ENCODE results near the gene KCNIP2. TPM values are rescaled to one million over a fixed set of nuclear protein-coding genes. Genes with fewer than 3 reads are reported as not detected.

Gene KCNIP2
- total and polyA plus RNA-seq, 2 of the 13 experiments (the other 11 are each of a cell fraction or from before 2014, with no cell fraction given), result 0.42 to 0.70 TPM

DNA sequence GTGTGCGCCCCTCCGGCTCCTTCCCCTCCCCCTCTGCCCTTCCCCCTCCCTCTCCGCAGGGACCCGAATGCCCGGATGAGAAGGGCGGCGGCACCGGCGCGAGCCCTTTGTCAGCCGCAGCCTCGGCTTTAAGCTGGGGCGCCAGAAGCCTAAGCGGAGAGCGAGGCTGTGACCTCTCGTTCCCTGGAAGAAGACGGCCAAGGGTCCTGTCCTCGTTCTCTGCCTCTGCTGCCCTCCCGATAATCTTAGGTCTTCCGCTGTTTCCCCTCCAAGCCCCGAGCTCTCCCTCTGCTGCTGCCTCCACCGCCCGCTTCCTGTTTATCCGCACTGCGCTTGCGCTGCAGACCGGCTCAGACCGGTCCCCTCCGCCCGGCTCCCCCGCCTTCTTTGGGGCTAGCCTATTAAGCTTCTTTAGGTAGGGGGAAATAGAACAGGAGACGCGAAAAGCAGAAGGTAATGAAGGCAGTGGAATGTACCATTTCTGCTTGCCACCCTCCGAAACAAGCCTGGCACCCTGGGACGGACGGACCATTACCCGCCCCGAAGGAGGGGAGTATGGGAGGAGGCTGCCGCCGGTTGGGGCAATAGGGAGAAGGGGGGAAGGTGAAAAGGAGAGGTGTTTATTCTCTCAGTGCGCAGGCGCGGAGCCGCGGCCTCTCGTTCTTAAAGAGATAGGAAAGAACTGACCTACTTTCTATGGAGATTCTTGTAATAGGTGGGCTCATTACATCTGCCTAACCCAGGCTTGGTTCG, 25.3 kb downstream of the KCNIP2 start, which contains the start of gene OGA (continued):
- no peak for TF ChIP-seq FOXP1 (IDR thresholded peaks at IDR 0.05)
- TF ChIP-seq FOXP1 (CRISPR knock-in tag; IDR thresholded peaks at IDR 0.05), result 0 out of 2 replicates have a peak, but pooled peaks have one; percentile 35
- TF ChIP-seq BHLHE40 (IDR thresholded peaks at IDR 0.05; ENCODE audit: low read length), result peak; percentile 99
- no peak for TF ChIP-seq ZSCAN29 (CRISPR knock-in tag; conservative IDR thresholded peaks at IDR 0.05)
- no peak for TF ChIP-seq ARNT (IDR thresholded peaks at IDR 0.05)
- no peak for TF ChIP-seq TFDP2 (CRISPR knock-in tag; IDR thresholded peaks at IDR 0.05)
- TF ChIP-seq, protein P1, sequence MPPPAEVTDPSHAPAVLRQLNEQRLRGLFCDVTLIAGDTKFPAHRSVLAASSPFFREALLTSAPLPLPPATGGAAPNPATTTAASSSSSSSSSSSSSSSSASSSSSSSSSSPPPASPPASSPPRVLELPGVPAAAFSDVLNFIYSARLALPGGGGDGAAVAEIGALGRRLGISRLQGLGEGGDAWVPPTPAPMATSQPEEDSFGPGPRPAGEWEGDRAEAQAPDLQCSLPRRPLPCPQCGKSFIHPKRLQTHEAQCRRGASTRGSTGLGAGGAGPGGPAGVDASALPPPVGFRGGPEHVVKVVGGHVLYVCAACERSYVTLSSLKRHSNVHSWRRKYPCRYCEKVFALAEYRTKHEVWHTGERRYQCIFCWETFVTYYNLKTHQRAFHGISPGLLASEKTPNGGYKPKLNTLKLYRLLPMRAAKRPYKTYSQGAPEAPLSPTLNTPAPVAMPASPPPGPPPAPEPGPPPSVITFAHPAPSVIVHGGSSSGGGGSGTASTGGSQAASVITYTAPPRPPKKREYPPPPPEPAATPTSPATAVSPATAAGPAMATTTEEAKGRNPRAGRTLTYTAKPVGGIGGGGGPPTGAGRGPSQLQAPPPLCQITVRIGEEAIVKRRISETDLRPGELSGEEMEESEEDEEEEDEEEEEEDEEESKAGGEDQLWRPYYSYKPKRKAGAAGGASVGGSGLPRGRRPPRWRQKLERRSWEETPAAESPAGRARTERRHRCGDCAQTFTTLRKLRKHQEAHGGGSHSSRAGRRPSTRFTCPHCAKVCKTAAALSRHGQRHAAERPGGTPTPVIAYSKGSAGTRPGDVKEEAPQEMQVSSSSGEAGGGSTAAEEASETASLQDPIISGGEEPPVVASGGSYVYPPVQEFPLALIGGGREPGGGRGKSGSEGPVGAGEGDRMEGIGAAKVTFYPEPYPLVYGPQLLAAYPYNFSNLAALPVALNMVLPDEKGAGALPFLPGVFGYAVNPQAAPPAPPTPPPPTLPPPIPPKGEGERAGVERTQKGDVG (CRISPR knock-in tag; IDR thresholded peaks at IDR 0.05; ENCODE audit: borderline replicate concordance), result no peak
- TF ChIP-seq ZSCAN22 (CRISPR knock-in tag; IDR thresholded peaks at IDR 0.05), result no peak; the same call in 1 of the 2 replicates
- TF ChIP-seq NFE2L2 (IDR thresholded peaks at IDR 0.05; ENCODE audit: low read length), result no peak
- no peak; the same call in 1 of the 2 replicates for TF ChIP-seq TRAFD1 (CRISPR knock-in tag; IDR thresholded peaks at IDR 0.05; ENCODE audit: borderline replicate concordance)
- no peak for TF ChIP-seq FOXO4 (CRISPR knock-in tag; conservative IDR thresholded peaks at IDR 0.05)
- 0 out of 2 replicates have a peak, but pooled peaks have one; percentile 41 for TF ChIP-seq ZHX2 (IDR thresholded peaks at IDR 0.05; ENCODE audit: low read depth)
- TF ChIP-seq ZHX2 (CRISPR knock-in tag; IDR thresholded peaks at IDR 0.05; ENCODE audit: borderline replicate concordance), result no peak
- TF ChIP-seq HNRNPLL (IDR thresholded peaks at IDR 0.05; ENCODE audit: low read depth, low read length, poor library complexity, severe bottlenecking), result peak; percentile 64
- peak; percentile 67; the same call in 1 of the 2 replicates for TF ChIP-seq ZNF788 (CRISPR knock-in tag; IDR thresholded peaks at IDR 0.05; ENCODE audit: borderline replicate concordance)
